GM12874 (cell line): ENCODE data around the gene C2orf81.

ENCODE experiments used
- TF ChIP-seq, protein P1 (sequence below): IDR thresholded peaks from 2 replicates; pipeline ENCODE4 v1.5.1; 2011; ENCODE audit warnings: low read depth, mild to moderate bottlenecking, control low read depth, low read length, moderate library complexity; ENCODE audit not compliant: insufficient read depth

Gene C2orf81

DNA sequence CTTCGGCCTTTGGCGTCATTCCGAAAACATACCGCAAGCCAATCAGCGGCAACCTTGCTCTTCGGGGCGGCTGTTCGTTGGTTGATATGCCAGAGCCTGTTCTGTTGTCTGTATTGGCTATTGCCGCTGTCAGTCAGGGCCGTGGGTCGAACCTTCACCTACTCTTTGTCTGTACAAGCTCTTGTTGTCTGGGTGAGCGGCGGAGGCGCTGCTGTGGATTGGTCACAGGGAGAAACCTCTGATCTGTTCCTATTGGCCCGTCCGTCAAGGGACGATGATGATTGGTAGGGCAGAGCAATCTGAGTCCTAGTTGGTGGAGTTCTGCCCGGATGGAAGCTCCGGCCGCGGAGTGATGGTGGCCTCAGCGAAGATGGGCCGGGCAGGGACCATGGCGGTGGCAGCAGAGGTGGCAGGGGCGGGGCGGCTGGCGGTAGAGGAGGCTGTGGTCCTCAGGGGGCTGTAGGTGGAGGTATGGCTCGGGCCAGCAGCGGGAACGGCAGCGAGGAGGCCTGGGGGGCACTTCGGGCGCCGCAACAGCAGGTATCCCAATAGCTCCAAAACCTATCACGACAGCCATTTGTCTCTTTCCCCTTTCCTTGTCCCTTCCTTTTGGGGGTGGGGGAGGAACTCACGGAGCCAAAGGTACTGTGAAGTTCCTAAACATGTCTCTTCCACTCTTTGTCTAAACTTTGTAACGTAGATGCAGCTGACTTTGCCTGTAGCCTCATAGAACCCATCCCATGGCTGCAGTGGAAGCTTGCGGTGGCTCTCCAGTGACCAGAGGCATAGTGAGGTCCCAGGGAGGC, 36.9 kb upstream of the C2orf81 start, which contains the start of gene WBP1:
TSS of gene WBP1 (plus strand) at position 307 of the 806 bp plus-strand sequence. CDS start at position 472, 165 bp downstream.
- TF ChIP-seq, protein P1, sequence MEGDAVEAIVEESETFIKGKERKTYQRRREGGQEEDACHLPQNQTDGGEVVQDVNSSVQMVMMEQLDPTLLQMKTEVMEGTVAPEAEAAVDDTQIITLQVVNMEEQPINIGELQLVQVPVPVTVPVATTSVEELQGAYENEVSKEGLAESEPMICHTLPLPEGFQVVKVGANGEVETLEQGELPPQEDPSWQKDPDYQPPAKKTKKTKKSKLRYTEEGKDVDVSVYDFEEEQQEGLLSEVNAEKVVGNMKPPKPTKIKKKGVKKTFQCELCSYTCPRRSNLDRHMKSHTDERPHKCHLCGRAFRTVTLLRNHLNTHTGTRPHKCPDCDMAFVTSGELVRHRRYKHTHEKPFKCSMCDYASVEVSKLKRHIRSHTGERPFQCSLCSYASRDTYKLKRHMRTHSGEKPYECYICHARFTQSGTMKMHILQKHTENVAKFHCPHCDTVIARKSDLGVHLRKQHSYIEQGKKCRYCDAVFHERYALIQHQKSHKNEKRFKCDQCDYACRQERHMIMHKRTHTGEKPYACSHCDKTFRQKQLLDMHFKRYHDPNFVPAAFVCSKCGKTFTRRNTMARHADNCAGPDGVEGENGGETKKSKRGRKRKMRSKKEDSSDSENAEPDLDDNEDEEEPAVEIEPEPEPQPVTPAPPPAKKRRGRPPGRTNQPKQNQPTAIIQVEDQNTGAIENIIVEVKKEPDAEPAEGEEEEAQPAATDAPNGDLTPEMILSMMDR = no peak

DNA sequence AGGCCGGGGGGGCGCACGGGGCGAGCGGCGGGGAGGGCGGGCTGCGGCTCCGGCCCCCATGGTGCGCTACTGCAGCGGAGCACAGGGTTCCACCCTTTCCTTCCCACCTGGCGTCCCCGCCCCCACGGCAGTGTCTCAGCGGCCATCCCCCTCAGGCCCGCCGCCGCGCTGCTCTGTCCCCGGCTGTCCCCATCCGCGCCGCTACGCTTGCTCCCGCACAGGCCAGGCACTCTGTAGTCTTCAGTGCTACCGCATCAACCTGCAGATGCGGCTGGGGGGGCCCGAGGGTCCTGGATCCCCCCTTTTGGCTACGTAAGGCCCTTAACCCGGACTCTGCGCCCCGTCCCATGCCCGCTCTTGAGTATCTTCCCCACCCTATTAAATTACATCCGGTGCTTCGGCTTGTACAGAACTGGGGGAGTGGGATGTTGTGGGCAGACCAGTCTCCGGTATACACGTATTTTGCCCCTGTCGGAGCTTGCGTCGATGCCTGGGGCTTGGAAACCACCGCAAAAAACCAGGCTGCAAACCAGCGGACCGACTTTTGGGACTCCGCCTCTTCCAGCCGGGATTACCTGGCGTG, 36.2 kb upstream of the C2orf81 start:
- TF ChIP-seq, protein P1 = no peak

DNA sequence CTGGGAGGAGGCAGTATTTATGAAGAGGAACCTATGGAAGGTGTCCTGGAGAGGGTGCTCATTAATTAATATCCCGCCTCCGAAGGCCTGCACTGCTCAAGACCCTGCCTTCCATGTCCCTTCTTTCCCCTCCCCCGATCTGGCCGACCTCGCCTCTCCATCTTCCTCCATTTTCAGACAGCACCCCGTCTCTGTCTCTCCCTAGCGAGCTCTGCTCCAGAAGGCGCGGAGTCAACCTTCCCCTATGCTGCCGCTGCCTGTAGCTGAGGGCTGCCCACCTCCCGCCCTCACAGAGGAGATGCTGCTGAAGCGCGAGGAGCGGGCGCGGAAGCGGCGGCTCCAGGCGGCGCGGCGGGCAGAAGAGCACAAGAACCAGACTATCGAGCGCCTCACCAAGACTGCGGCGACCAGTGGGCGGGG, 35.7 kb upstream of the C2orf81 start:
- TF ChIP-seq, protein P1 = no peak

DNA sequence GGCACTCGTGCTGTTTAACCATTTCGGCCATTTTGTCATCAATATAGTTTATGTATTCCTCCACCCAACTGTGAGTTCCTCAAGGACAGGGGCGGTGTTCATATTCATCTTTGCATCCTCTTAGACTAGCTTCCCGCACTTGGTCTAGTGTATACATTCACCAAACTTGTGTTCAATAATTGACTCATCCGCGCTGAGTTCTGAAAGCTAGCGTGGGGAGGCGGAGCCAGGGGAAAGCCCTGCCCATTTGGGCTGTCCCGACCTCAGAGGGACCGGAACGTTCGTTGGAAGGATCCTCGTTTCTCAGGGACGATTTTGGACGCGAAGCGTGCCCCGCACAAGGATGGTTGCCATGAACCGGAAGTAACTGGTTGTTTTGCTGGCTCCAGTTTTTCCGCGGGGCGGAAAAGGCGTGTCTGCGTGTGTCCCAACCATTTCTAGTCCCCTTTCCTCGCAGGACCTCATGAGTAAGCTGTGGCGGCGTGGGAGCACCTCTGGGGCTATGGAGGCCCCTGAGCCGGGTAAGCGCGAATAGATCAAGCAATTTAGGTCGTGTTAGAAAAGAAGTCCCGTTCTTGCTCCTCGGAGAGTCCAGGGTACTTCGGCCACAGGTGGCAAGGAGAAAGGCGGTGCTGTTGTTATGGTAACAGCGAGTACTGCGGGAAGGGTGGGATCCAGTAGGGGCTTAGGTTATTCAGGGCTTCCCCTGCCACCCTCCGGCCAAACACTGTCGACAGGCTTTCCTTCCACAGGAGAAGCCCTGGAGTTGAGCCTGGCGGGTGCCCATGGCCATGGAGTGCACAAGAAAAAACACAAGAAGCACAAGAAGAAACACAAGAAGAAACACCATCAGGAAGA, 33.5 kb upstream of the C2orf81 start, which contains the start of gene INO80B:
TSS of gene INO80B (plus strand) at position 434 of the 858 bp plus-strand sequence. CDS start at position 464, 30 bp downstream.
- TF ChIP-seq, protein P1 = no peak

DNA sequence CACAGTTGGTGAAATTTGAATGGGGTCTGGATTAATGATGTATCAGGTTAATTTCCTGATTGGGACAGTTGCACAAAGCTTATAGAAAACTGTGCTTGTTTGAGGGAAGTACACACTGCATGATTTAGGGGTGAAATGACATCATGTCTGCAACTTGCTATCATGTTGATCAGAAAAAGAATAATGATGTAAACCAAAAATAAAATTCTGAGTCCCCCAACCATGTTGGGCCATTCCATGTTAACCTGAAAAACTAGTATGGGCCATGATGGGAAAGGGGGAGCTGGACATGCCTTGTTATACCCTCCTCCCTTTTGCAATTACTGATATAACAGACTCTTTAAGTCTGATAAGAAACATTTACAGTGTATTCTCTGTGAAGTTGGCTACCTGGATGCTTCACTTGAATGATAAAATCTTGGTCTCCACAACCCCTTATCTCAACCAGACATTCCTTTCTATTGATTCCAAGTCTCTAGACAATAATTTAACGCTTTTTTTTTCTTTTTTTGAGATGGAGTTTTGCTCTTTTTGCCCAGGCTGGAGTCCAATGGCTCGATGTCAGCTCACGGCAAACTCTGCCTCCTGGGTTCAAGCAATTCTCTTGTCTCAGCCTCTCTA, 29.3 kb upstream of the C2orf81 start:
- TF ChIP-seq, protein P1 = no peak

DNA sequence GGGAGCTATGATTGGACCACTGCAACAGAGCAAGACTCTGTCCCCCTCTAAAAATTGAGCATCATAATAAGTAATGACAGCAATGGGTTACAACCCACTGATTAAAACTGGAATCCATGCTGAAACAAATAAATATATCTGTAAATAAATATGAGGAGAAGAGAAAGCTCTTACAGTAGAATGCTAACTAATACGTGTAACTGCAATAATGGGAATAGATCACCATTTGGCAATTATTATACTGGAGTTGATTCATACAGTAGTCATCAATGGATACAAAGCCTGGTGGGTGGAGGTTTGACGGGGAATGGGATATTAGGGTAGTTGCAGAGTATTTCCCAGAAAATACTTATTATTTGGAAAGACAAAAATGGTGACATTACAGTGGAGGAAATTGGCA, 27.4 kb upstream of the C2orf81 start:
- TF ChIP-seq, protein P1 = no peak
